Right lobe of liver (tissue), 6 donors: ENCODE measurements around the gene PSMG4. TPM values are rescaled to one million over a fixed set of nuclear protein-coding genes. Genes with fewer than 3 reads are reported as not detected.

Source experiments
- ATAC-seq, 4 donors: fragments of 200-7000 bp; cut with Tn5 transposase; one replicate each; pipeline ENCODE4 v1.9.1; 2020; ENCODE audit warnings: mild to moderate bottlenecking in 4 of 4, moderate library complexity in 4 of 4
- DNase-seq, 3 donors: peaks; one replicate each; pipeline ENCODE4 v3.0.0-alpha.2; 2020
- H3K27ac ChIP-seq, 3 donors: fragments of 200-600 bp; one replicate each; pipeline ENCODE4 v1.8.0; 2022
- H3K27me3 ChIP-seq, 2 donors: fragments of 200-600 bp; one replicate each; pipeline ENCODE4 v1.8.0; 2022
- H3K36me3 ChIP-seq, 4 donors: fragments of 200-600 bp; sonication (generic) in 1 of 4; one replicate each; pipeline versions ENCODE4 v1.5.1 to v1.8.0; 2017 to 2022; ENCODE audit warnings: control low read depth in 1 of 4
- H3K4me1 ChIP-seq, 4 donors: fragments of 200-600 bp; sonication (generic) in 1 of 4; one replicate each; pipeline versions ENCODE4 v1.5.1 to v1.8.0; 2017 to 2022; ENCODE audit warnings: control low read depth in 1 of 4
- H3K4me3 ChIP-seq, 3 donors: fragments of 200-600 bp; one replicate each; pipeline ENCODE4 v1.8.0; 2022
- H3K9me3 ChIP-seq, 4 donors: fragments of 200-600 bp; sonication (generic) in 1 of 4; one replicate each; pipeline versions ENCODE4 v1.5.1 to v1.8.0; 2017 to 2022; ENCODE audit warnings: control low read depth in 1 of 4
- POLR2A ChIP-seq: fragments of 450-650 bp; IDR thresholded peaks from one replicate; pipeline ENCODE4 v1.6.1; 2017; ENCODE audit warnings: antibody characterized with exemption, mild to moderate bottlenecking
- WGBS: methylation state at CpG from one replicate; pipeline ENCODE4 v1.1.6; 2018; ENCODE audit warnings: low coverage, low lambda C conversion rate; ENCODE audit not compliant: insufficient coverage; ENCODE audit errors: missing lambda C conversion rate; 5-methylcytosine and 5-hydroxymethylcytosine counted together
- intact Hi-C, 2 donors: fragments of 100-400 bp; cut with DNase I; formaldehyde crosslinking; loops; one replicate each; pipeline versions ENCODE4 v1.11.2 to v1.14.1; 2022
- total RNA-seq, 6 experiments: library from RNA; depleted of rRNA in 2 of 6; stranded (reverse); fragments of >200 nt in 2 of 6; fragmentation: NEBNext Ultra II Directional in 3 of 6; extraction: Animal tissue kit (Norgen Biotek cat#: 25700) in 3 of 6; gene quantifications; one replicate each; pipeline versions ENCODE4 v1.1.0 to v1.2.4, GENCODE V29; 2016 to 2023
- TF ChIP-seq, protein P1 (sequence below), 4 donors: fragments of 200-600 bp in 3 of 4; fragments of 450-650 bp in 1 of 4; IDR thresholded peaks; one replicate each; pipeline versions ENCODE4 v1.5.1 to v1.8.0; 2016 to 2022; ENCODE audit warnings: antibody characterized with exemption in 4 of 4, mild to moderate bottlenecking in 2 of 4
- donor health status: DM: no; HTN: yes; CAD: no.
- donor health status: DM: no; HTN: no; CAD: no.
- donor health status: DM: no; HTN: no; CAD: no.
- donor health status: DM: no; HTN: yes; CAD: no.
- donor health status: DM: no; HTN: yes; CAD: no.

The PSMG4 gene
- total RNA-seq, 6 experiments from 2014 or later, result 9.4 to 15.4 (median 11.0) TPM

DNA sequence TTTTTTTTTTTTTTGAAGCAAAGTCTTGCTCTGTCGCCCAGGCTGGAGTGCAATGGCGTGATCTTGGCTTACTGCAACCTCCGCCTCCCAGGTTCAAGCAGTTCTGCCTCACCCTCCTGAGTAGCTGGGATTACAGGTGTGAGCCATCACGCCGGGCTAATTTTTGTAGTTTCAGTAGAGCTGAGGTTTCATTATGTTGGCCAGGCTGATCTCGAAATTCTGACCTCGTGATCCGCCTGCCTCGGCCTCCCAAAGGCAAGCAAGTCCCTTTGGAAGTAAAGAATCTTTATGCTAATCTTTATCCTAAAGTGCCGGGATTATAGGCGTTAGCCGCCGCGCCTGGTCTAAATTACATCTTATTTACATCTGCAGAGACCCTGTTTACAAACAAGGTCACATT lies 1.5 kb downstream of the PSMG4 start:
- no peak for TF ChIP-seq POLR2A
- TF ChIP-seq, protein P1, sequence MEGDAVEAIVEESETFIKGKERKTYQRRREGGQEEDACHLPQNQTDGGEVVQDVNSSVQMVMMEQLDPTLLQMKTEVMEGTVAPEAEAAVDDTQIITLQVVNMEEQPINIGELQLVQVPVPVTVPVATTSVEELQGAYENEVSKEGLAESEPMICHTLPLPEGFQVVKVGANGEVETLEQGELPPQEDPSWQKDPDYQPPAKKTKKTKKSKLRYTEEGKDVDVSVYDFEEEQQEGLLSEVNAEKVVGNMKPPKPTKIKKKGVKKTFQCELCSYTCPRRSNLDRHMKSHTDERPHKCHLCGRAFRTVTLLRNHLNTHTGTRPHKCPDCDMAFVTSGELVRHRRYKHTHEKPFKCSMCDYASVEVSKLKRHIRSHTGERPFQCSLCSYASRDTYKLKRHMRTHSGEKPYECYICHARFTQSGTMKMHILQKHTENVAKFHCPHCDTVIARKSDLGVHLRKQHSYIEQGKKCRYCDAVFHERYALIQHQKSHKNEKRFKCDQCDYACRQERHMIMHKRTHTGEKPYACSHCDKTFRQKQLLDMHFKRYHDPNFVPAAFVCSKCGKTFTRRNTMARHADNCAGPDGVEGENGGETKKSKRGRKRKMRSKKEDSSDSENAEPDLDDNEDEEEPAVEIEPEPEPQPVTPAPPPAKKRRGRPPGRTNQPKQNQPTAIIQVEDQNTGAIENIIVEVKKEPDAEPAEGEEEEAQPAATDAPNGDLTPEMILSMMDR (IDR thresholded peaks at IDR 0.05), result no peak
- no peak for DNase-seq
- H3K27me3 ChIP-seq, result no peaks in the 10 kb centered on the region
- no peak overlapping the region for H3K27ac ChIP-seq
- peaks cover 0 to 5% (median 0%) of the 10 kb centered on the region in 4 donors for H3K36me3 ChIP-seq
- ATAC-seq, result no peak
- no peaks in the 10 kb centered on the region for H3K9me3 ChIP-seq
- peaks cover 0 to 30% (median 15%) of the 10 kb centered on the region in 4 donors for H3K4me1 ChIP-seq
- H3K4me3 ChIP-seq, result no peak overlapping the region
- intact Hi-C loops, result no loop called here
- WGBS, result 77% methylated on average over 6 of the region's 14 CpGs

DNA sequence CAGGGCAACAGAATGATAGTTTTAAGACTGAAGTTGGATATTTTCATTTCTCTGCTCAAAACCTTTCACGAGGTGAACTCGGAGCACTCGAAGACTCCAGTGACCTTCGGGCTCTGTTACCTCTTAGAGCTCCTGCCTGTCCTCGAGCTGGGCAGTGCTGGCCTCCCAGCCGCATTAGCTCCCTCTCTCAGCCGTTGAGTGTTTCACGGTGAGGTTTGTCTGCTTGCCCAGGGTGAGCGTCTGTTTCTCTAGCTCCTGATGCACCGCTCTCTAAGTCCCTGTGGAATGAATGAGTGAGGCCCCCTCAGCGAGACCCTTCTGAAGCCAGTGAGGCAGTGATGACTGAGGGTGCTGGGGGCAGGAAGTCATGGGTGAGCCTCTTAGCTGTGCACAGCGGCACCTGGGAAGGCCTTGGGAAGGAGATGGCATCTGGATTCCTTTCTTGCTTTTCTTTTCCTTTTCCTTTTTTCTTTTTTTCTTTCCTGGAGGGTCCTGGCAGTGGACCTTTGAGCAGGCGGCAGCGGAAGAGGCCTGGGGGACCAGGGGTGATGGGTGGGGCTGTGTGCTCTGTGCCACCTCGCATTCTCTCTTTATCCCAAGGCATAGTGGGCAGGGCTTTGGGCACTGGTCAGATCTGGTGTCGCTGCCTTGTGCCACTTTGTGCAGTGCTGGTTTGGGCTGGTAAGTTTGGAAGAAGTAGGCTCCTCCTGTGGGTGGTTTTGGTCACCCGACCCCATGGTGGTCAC lies 2.2 kb downstream of the PSMG4 start:
- Histone ChIP-seq H3K36me3 (peaks cover 0 to 5% (median 0%) of the 10 kb centered on the region in 4 donors), H3K27me3 (no peaks in the 10 kb centered on the region), H3K4me3 (no peak overlapping the region), H3K4me1 (peaks cover 0 to 30% (median 15%) of the 10 kb centered on the region in 4 donors), H3K27ac (no peak overlapping the region), H3K9me3 (no peaks in the 10 kb centered on the region)
- peak in 1 of 3 donors; percentile 31 for DNase-seq
- intact Hi-C loops, result no loop called here
- ATAC-seq, result no peak
- 68% methylated on average over 6 of the region's 17 CpGs for WGBS
- TF ChIP-seq POLR2A, result no peak
- TF ChIP-seq, protein P1 (IDR thresholded peaks at IDR 0.05), result no peak

DNA sequence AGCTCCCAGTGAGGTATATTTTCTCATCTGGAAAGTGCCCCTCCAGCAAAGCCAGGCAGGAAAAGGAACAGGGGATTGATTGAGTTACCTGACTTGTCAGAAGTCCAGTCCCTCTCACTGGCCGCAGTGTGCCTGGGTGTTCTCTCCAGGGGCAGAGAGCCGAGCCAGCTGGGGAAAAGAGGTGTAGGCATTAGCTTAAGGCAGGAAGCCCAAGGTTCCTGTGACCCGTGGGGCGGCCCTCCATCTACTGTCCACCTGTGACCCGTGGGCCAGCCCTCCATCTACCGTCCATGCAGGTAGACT lies 2.7 kb downstream of the PSMG4 start:
- ATAC-seq, result no peak
- Histone ChIP-seq H3K27ac (no peak overlapping the region), H3K4me1 (peaks cover 0 to 30% (median 15%) of the 10 kb centered on the region in 4 donors), H3K4me3 (no peak overlapping the region), H3K27me3 (no peaks in the 10 kb centered on the region), H3K36me3 (peaks cover 0 to 5% (median 0%) of the 10 kb centered on the region in 4 donors), H3K9me3 (no peaks in the 10 kb centered on the region)
- TF ChIP-seq, protein P1 (IDR thresholded peaks at IDR 0.05), result no peak
- TF ChIP-seq POLR2A, result no peak
- intact Hi-C loops, result no loop called here
- 0% methylated on average over 1 of the region's 6 CpGs for WGBS
- DNase-seq, result no peak

DNA sequence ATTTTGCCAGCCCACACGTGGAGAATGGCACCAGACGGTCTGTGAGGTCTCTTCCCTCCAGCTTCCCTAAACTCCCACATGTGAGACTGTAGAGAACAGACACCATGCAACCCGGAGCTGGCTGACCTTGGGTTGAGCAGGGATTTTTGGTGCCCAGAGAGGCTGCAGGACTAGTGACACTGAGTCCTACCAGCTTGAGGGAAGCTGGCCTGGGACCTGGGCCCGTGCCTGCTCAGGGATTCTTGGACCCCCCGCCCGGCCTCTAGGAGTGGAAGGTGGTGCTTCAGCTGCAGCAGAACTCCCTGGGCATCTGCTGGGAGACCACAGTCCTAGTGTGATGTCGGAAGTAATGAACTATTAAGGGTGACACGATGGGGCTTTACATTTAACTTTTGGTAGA lies 3.2 kb downstream of the PSMG4 start:
- intact Hi-C loops, result no loop called here
- ATAC-seq, result no peak
- Histone ChIP-seq H3K27me3 (no peaks in the 10 kb centered on the region), H3K27ac (no peak overlapping the region), H3K4me3 (no peak overlapping the region), H3K9me3 (no peaks in the 10 kb centered on the region), H3K4me1 (peaks cover 0 to 30% (median 15%) of the 10 kb centered on the region in 4 donors), H3K36me3 (peaks cover 0 to 5% (median 0%) of the 10 kb centered on the region in 4 donors)
- TF ChIP-seq POLR2A, result no peak
- TF ChIP-seq, protein P1 (IDR thresholded peaks at IDR 0.05), result no peak
- no peak for DNase-seq
- WGBS, result 42% methylated on average over 5 of the region's 8 CpGs
